Stimulated activated CD4-positive, alpha-beta T cell treated with anti-CD3 and anti-CD28 coated beads, TNF-alpha, amount 100 ng/mL, for 48 hours (primary cell): ENCODE data around the gene SLC9C2.
"Not testable (repeated sequence)": the region's sequence is repeated elsewhere in the genome, so short reads cannot be mapped to it uniquely, and the experiment has no call there.

ENCODE experiments used
- DNase-seq, 3 donors: peaks; one replicate each; pipeline ENCODE4 v3.0.0-alpha.2; 2020; ENCODE audit warnings: low read depth in 3 of 3

The SLC9C2 gene

DNA sequence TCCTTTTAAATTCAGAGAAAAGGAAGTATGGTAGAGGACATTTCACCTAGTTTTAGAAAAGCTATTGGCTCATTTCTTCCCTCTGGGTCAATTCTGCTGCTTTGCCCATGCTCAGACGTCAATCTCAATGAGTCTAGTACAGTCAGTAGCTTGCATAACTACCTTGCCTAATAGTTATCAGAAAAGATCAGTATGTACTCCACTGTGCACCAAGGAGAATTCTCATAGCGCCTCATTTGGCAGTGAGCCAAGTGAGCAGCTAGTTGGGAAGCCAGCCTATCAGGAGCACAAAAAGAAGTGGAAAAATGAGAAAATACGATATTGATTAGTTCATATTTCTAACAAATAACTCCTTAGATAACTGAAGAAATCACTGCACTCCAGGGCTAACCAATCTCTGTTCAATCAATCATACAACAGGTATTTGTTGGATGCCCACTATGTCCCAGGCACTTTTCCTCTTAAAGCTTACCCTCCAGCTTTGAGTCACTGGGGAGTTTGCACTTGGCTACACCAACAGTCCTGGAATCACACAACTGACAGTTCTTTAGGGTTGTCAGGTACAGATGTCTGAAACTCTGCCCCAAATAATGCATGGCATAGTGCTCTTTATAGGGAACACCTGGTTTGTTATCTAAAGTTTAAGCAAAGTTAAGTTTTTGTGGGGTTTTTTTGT lies 75.6 kb downstream of the SLC9C2 start:
- DNase-seq: no peak

DNA sequence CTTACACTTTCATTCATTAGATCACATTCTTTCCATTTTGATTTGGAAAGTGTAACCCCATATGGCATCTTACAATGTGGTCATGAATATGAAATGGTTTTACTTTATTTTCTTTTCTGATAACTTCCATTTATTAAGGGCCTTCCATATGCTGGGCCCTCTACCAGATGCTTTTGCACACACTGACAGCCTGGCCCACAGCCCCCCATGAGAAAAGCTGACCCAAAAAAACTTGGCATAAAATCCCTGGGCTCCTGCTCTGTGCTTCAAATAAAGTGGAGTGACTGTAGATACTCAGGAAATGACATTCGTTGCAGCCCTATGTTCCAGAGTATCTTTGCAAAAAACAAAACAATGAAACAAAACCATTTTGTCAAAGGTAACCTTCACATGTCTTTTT lies 76.9 kb downstream of the SLC9C2 start:
- DNase-seq: no peak

DNA sequence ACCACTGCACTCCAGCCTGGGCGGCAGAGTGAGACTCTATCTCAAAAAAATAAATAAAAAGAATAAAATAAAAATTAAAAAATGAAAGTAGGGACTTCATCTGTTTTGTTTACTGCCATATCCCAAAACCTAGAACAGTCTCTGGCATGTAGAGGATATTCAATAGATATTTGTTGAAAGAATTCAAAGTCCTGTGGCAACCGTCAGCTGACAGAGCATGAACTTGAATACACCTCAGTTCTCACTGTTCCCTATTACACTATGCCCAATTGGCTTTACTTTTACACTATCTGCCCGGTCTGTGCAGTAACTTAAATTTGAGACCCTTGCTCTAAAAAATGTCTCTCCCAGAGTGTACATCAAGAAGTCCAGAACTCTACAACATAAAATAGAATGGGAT lies 79.5 kb downstream of the SLC9C2 start:
- DNase-seq: no peak

DNA sequence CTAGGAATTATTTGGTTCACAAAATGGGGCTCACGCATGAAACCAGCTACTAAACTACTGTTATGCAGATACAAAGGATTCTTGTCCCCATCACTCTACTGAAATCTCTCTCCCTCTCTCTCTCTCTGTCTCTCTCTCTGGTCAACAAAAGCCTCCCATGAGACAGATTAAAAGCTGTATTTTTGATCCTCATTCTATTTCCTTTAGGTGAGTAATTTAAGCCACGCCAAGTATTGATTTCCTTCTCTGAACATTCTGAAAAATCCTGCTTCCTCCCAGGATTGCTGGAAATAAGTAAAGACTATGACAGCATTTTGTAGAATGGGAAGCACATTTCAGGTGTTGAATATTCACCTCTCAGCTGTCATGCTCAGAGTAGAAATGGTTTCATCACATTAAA lies 82.1 kb downstream of the SLC9C2 start:
- no peak for DNase-seq

DNA sequence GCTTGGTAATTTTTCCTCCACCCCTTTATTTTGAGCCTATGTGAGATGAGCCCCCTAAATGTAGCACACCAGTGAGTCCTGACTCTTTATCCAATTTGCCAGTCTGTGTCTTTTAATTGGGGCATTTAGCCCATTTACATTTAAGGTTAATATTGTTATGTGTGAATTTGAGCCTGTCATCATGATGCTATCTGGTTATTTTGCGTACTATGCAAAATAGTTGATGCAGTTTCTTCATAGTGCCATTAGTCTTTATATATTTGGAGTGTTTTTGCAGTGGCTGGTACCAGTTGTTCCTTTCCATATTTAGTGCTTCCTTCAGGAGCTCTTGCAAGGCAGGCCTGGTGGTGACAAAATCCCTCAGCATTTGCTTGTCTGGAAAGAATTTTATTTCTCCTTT lies 88.4 kb downstream of the SLC9C2 start:
- DNase-seq: not testable (repeated sequence)

DNA sequence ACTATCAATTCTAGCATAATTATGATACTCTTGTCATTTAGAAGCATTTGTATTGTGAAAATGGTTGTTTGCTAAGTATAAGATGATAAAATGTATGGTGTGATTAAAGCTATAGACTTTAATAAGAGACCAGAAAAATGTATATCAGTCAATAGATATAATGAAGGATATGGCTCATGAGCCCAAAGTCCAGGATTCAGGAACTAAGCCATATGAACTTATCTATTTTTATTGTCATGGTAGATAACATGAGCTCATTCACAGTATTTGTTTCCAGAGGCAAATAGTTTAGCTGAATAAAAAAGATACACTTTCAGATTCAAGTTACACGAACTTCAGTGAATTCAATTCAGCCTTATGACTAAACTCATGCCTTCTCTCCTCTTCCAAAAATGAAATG lies 93.1 kb downstream of the SLC9C2 start:
- DNase-seq: no peak

DNA sequence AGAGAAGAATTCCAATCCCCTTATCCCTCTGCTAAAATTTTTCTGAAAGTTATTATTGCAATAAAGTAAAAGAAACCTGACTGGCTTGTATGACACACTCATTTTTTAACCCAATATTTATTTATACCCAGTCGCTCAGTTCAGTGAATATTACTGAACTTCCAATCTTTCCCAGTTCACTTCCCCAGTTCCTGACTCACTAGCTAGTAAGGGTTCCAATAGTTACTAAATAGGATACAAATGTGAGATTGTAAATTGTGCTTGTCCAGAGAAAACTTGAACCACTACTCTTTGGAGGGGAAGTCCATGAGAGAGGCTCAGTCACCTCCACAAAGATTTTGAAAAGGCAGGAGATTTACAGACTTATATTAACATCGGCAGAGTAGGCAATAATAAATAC lies 94.3 kb downstream of the SLC9C2 start:
- DNase-seq: no peak

DNA sequence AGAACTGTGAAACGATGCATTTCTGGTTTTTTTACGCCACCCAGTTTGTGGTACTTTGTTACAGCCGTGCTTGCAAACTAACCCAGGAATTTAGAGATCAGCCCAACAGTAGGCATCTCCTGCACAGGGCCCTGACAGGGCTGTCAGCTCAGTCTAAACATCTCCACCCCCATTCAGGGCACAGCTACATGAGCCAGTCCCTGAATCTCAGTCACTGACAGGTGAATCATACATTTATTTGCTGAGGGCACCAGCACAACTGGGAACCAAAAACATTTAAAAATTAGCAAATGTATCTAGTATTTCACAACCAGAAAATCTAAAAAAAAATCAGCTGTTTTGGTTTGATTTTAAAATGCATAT lies 95.0 kb downstream of the SLC9C2 start:
- DNase-seq: no peak

DNA sequence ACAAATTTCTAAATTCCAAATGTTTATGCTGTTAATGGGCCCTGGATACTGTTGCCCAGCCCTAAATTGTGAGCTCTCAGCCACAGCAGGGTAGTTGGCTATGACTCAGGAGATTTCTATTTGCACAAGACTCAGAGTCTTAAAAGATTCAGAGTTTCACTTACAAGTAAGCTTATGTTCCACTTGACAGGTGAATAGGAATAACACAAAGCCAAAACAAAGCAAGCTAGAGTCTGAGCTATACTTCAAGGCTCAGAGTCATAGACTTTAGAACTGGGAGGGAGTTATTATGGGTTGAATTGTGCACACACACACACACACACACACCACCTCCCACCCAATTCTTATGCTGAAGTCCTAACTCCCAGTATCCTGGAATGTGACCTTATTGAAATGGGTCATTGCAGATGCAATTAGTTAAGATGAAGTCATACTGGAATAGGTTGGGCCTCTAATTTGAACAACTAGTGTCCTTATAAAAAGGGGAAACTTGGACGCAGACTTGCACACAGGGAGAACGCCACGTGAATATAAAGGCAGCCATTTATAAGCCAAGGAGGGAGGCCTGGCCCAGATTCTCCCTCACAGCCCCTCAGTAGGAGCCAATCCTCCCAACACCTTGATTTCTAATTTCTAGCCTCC lies 95.5 kb downstream of the SLC9C2 start:
- no peak for DNase-seq

DNA sequence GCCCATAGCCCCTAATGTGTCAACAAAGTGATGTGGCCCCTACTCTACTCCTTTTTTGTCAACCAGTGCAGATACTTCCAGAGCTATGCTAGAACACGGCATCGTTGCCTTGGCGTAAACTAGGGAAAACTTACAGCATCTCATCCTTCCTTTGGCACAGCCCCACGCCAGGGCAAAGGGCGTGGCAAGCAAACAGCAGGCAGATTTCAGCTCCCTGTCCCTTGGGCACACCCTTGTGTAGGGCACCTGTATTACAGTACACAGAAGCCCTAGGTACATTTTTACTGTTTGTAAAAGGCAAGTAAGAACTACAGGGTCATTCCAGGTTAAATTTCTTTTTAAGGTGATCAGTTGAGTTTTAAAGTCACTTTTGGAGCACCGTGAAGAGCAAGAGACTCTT lies 96.4 kb downstream of the SLC9C2 start:
- DNase-seq: no peak

DNA sequence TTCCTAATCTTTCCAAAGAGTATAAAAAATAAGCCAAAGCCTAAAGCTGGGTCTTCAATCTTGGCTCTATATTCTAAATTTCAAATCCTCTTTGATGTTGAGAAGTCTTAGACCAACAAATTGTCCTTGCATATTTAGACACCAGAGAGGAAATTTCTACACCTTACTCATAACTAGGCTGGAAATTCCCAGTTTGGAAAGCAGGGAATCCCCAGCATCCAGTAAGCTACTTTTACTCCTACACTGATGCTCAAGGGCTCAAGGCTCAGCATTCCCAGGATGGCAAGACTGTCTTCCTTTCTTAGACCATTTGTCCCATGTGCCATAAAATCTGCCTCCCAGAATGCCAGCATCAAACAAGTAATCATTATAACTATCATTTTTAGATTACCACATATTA lies 97.5 kb downstream of the SLC9C2 start:
- DNase-seq: no peak

DNA sequence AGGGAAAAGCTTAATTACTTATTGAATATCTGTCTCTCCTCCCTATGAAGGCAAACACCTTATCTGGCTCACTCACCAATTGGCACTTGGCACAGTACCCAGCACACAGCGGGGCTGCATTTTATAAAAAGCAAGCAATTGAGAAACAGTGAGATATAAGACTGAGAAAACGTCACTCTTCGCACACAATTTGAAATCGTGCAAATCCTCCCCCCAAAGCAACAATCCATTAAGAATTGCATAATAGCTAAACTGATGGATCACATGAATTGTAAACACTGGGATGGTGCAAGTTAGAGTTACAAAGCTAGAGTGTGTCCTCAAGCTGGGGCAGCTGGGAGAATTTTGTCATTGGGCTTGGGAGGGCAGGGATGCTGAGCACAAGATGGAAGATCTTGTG lies 98.6 kb downstream of the SLC9C2 start:
- DNase-seq: no peak

DNA sequence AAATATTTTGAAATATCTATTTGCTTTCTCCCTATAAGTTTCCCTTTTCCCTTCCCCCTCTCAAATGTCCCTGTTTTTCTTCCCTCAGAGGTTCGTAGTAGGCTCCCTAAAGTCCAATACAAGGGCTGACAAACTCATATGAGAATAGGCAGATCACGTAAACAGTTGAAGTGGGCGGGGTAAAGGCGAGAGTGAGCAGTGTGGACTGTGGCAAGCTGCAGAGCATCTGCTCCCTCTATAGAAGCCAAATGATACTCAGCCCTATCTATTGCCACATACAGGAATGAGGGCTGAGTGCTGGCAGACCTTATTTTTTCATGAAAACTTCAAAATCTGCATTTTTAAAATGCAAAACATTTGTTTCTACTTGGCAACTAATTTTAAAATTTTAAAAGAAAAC lies 99.5 kb downstream of the SLC9C2 start:
- DNase-seq: no peak

DNA sequence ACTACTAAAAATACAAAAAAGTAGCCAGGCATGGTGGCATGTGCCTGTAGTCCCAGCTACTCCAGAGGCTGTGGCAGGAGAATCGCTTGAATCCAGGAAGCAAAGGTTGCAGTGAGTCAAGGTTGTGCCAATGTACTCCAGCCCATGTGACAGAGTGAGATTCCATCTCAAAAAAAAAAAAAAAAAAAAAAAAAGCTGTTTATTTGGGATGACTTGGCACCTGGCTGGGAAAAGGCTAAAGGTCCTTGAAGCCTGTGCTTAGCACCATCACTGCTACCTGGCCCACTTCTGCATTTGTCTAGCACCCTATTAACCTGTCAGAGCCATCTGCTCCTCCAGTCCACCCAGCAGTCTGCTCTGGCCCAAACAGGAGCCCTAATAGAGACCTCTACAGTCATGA lies 100.8 kb downstream of the SLC9C2 start:
- DNase-seq: no peak

DNA sequence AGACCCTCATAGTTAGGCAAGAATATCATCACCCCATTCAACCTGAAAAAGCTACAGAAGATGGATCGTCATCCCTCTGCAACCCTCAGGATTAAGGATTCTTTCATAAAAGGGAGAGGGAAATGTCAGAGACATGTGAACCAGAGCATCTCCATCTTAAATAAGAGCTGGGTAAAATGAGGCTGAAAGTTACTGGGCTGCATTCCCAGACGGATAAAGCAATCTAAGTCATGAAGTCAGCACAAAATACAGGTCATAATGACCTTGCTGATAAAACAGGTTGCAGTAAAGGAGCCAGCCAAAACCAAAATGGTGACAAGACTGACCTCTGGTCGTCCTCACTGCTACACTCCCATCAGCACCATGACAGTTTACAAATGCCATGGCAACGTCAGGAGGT lies 103.1 kb downstream of the SLC9C2 start:
- DNase-seq: no peak

DNA sequence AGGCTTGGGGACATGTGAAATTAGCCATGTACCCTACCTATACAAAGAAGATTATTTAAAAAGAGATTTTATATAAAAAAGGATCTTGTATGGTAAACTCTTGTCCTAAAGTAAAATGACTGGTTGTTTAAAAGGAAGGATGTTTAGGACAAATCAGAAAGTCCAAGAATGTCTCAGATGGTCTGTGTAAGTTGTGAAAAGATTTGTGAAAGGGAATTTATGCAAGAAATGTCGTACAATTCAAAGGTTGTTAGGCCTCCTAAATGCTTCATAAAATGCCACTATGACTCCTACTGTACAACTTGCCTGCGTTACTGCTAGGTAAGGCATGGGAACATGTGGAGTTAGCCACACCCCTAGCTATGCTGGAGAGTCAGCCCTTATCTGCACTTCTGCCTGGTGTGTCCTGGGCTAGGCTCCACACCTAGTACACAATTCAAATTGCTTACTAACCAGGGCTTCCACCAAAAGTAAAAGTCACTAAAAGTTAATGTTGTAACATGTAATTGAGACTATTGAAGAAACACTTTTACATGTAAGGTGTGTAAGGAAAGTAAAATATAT lies 106.0 kb downstream of the SLC9C2 start:
- no peak for DNase-seq

DNA sequence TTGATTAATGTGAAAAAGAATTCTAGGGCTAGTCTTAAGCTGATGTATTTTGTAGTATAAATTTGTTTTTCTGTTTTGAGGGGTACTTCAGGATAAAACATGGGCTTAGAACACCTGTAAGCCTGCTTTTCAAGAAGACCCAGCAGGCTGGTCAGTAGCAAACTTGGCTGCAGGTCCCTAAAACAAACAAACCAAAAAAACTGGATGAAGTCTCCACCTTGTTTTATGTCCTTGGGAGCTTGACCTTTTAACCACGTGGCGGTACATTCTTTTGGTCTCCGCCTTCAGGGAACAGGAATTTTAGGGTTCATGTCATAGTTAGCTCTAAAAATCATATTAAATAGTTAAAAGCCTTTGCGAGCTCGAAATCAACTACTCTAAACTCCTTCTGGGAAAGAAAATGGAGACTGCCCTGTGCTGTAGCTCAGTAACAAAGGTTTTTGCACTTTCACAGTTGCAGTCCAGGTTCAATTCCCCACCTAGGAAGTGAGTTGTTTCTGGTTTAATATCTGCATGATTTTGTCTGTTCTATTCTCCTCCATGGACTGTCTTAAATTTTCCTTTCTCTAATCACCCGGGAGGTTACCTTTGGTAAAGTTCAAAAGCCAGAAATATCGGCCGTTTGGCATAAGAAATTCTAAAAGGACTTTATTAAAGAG lies 107.1 kb downstream of the SLC9C2 start:
- no peak for DNase-seq

DNA sequence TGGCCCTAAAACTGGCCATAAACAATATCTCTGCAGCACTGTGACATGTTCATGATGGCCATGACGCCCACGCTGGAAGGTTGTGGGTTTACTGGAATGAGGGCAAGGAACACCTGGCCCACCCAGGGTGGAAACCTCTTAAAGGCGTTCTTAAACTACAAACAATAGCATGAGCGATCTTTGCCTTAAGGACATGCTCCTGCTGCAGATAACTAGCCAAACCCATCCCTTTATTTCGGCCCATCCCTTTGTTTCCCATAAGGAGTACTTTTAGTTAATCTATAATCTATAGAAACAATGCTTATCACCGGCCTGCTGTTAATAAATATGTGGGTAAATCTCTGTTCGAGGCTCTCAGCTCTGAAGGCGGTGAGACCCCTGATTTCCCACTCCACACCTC lies 109.7 kb downstream of the SLC9C2 start:
- not testable (repeated sequence) for DNase-seq

DNA sequence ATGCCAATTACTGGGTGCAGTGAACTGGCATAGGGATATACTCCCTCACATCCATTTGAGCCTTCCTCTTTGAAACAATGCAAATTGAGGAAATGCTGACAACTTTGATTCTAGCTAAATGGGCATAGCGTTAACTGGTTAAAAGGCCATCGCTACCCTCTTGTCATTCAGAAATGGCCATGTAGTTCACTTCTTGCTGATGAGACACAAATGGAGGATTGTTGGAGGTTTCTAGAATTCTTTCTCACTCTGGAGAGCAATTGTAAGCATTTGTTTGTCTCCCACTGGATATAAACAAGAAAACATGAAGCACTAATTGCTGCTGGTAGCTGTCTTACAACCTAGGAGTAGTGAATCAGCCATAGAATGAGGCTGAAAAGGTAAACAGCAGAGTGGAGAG lies 111.4 kb downstream of the SLC9C2 start:
- no peak for DNase-seq

DNA sequence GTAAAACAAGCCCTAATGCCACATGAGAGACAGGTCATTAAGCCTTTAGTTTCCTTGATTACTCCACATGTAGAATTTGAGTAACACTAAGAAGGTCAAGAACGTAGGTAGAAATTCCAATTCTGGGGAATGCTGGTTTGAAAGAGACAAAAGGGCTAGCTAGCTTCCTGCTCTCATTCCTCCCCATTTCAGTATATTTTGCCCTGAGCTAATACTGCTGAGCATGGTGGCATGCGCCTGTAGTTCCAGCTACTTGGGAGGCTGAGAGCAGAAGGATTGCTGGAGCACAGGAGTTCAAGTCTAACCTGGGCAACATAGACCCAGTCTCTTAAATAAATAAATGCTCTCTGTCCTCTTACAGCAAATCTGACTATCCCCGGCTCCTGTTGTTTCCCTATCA lies 112.9 kb downstream of the SLC9C2 start:
- DNase-seq: no peak

DNA sequence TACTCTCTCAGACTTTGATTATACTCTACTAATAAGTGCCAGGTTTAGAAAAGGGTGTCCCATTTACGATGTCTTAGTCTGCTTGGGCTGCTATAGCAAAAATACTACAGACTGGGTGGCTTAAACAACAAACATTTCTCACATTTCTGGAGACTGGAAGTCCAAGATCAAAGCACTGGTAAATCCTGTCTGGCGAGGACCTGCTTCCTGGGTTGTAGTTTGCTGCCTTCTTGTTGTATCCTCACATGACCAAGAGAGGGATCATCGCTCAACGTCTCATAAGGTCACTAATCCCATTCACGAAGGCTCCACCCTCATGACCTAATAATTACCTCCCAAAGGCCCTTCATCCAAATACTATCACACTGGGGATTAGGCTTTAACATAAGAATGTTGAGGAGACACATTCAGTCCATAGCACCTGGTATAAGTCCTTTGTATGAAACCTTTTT lies 113.7 kb downstream of the SLC9C2 start:
- no peak for DNase-seq

DNA sequence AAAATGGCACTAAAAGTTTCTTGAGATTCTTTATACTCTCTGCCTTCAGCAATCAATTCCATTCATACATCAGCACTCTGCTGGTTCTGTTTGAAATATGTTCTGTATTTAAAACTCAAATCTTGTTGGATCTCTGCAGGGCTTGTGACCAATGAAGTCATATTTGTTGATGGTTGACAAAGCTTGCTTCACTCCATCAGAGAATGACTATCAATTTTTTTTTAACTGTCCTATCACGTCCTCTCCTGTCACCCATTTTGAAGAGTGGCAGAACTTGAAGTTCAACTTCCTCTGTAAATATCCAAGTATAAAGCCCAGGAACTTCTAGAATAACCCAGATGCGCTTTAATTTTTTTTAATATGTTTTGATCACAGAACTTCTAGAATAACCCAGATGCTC lies 114.9 kb downstream of the SLC9C2 start:
- DNase-seq: no peak

DNA sequence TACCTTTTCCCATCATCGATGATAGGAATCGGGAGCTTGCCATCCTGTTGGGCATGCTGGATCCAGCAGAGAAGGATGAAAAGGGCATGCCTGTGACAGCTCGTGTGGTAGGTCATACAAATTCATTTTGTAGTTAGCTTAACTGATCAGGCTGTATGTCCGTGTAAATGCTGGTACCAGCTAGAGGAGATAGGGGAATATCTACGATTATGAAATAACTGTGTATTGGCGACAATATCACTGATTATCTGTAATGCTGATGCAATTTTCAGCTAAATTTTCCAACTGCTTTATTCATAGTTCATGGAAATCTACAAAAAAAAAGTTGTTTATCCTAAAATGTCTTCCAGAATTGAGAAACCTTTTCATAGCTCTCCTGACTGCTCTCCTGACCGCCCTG lies 117.5 kb downstream of the SLC9C2 start:
- DNase-seq: no peak
